Ascending aorta (tissue), 2 donors: ENCODE data around the gene NFATC3. TPM values are rescaled to one million over a fixed set of nuclear protein-coding genes. Genes with fewer than 3 reads are reported as not detected.
A peak's percentile ranks its signal among the peaks of the same experiment; 100 is the strongest.

Experiments
- DNase-seq, 2 donors: peaks; one replicate each; pipeline ENCODE4 v3.0.0-alpha.2; 2019; ENCODE audit warnings: low spot score in 2 of 2
- H3K27ac ChIP-seq, 2 donors: fragments of 200-600 bp; sonication (generic); one replicate each; pipeline ENCODE4 v1.5.1; 2016 to 2017; ENCODE audit warnings: mild to moderate bottlenecking in 1 of 2
- H3K27me3 ChIP-seq: fragments of 200-600 bp; sonication (generic); one replicate; pipeline ENCODE4 v1.5.1; 2017
- H3K36me3 ChIP-seq, 2 donors: fragments of 200-600 bp; sonication (generic); one replicate each; pipeline ENCODE4 v1.5.1; 2016
- H3K4me1 ChIP-seq, 2 donors: fragments of 200-600 bp; sonication (generic); one replicate each; pipeline ENCODE4 v1.5.1; 2016 to 2017; ENCODE audit warnings: mild to moderate bottlenecking in 1 of 2
- H3K4me3 ChIP-seq, 2 donors: fragments of 200-600 bp; sonication (generic); one replicate each; pipeline ENCODE4 v1.5.1; 2016 to 2017; ENCODE audit warnings: mild to moderate bottlenecking in 1 of 2
- H3K9me3 ChIP-seq, 2 donors: fragments of 200-600 bp; sonication (generic); one replicate each; pipeline ENCODE4 v1.5.1; 2016
- CTCF ChIP-seq, 3 experiments: fragments of 200-600 bp in 2 of 3; fragments of 450-650 bp in 1 of 3; sonication (generic) in 2 of 3; IDR thresholded peaks; one replicate each; pipeline ENCODE4 v1.5.1; 2016 to 2019; ENCODE audit warnings: antibody characterized with exemption in 3 of 3, mild to moderate bottlenecking in 1 of 3, moderate library complexity in 1 of 3
- intact Hi-C: fragments of 100-400 bp; cut with DNase I; formaldehyde crosslinking; loops from one replicate; pipeline ENCODE4 v1.15.1; 2023
- total RNA-seq: library from RNA; depleted of rRNA; stranded (reverse); fragments of >200 nt; gene quantifications from one replicate; pipeline ENCODE4 v1.1.0, GENCODE V29; 2016

NFATC3 gene
- total RNA-seq, 1 donor from 2014 or later = 36.4 TPM

GRCh38 chr16:68074850-68075555 is 10.2 kb upstream of the NFATC3 start:
- Histone ChIP-seq H3K4me1 (no peaks in the 10 kb centered on the region), H3K9me3 (no peaks in the 10 kb centered on the region), H3K36me3 (peaks cover 14 to 67% of the 10 kb centered on the region in 2 donors), H3K4me3 (no peak overlapping the region), H3K27me3 (no peaks in the 10 kb centered on the region), H3K27ac (no peak overlapping the region)
- no peak for TF ChIP-seq CTCF (IDR thresholded peaks at IDR 0.05)
- intact Hi-C loops = no loop called here
- DNase-seq = no peak

DNA sequence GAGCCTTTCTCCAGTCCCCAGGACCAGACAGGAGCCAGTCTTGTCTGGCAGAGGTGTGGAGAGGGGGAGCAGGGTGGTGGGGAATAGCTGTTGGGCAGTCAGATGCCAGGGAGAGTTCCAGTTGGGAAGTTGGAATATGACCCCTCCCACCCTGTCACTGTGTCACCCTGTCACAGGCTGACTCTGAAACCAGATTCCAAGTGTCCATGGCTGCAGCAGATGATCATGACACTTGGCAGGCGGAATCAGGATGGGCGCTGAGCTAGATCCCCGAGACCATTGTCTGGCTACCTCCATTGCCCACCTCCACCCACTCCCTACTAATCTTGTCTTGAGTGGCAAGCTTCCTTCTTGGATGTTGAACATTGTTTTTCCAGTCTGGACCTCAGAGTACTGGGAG is 9.2 kb upstream of the NFATC3 start:
- H3K9me3 ChIP-seq = no peaks in the 10 kb centered on the region
- H3K27me3 ChIP-seq = no peaks in the 10 kb centered on the region
- peak in 1 of 2 donors; percentile 16 for DNase-seq
- peaks cover 12 to 57% of the 10 kb centered on the region in 2 donors for H3K36me3 ChIP-seq
- intact Hi-C loops = no loop called here
- TF ChIP-seq CTCF (IDR thresholded peaks at IDR 0.05) = no peak
- no peak overlapping the region for H3K27ac ChIP-seq
- no peak overlapping the region for H3K4me3 ChIP-seq
- H3K4me1 ChIP-seq = no peaks in the 10 kb centered on the region

- Histone ChIP-seq H3K27me3 (no peaks in the 10 kb centered on the region), H3K36me3 (peaks cover 9 to 52% of the 10 kb centered on the region in 2 donors), H3K4me3 (no peak overlapping the region), H3K9me3 (no peaks in the 10 kb centered on the region), H3K27ac (no peak overlapping the region), H3K4me1 (no peaks in the 10 kb centered on the region)
- no peak for TF ChIP-seq CTCF (IDR thresholded peaks at IDR 0.05)
- no peak for DNase-seq
- intact Hi-C loops = no loop called here
Observed at GRCh38 chr16:68076560-68076959, 8.6 kb upstream of the NFATC3 start.

- TF ChIP-seq CTCF (IDR thresholded peaks at IDR 0.05) = no peak
- intact Hi-C loops = no loop called here
- H3K27ac ChIP-seq = no peak overlapping the region
- H3K9me3 ChIP-seq = no peaks in the 10 kb centered on the region
- DNase-seq = no peak
- H3K4me3 ChIP-seq = no peak overlapping the region
- H3K4me1 ChIP-seq = no peaks in the 10 kb centered on the region
- no peaks in the 10 kb centered on the region for H3K27me3 ChIP-seq
- peaks cover 5 to 43% of the 10 kb centered on the region in 2 donors for H3K36me3 ChIP-seq
Observed at GRCh38 chr16:68077866-68078700, 7.1 kb upstream of the NFATC3 start.

DNA sequence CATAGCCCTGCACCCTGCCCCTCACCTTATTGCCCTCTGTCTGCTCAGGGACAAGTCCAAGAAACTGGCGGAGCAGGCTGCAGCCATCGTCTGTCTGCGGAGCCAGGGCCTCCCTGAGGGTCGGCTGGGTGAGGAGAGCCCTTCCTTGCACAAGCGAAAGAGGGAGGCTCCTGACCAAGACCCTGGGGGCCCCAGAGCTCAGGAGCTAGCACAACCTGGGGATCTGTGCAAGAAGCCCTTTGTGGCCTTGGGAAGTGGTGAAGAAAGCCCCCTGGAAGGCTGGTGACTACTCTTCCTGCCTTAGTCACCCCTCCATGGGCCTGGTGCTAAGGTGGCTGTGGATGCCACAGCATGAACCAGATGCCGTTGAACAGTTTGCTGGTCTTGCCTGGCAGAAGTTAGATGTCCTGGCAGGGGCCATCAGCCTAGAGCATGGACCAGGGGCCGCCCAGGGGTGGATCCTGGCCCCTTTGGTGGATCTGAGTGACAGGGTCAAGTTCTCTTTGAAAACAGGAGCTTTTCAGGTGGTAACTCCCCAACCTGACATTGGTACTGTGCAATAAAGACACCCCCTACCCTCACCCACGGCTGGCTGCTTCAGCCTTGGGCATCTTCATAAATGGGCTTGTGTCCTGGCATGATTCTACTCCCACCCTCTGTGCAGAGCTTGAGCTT is 6.3 kb upstream of the NFATC3 start:
- peak overlapping the region in 1 of 2 donors; percentile 50 for H3K27ac ChIP-seq
- H3K9me3 ChIP-seq = no peaks in the 10 kb centered on the region
- H3K4me3 ChIP-seq = no peak overlapping the region
- TF ChIP-seq CTCF (IDR thresholded peaks at IDR 0.05) = no peak
- intact Hi-C loops = no loop called here
- H3K4me1 ChIP-seq = peaks cover under 1 to 5% of the 10 kb centered on the region in 2 donors
- H3K36me3 ChIP-seq = peaks cover 5 to 40% of the 10 kb centered on the region in 2 donors
- H3K27me3 ChIP-seq = no peaks in the 10 kb centered on the region
- DNase-seq = no peak
